ENCODE results near the gene PCDHA6.
"Not testable (repeated sequence)": the region's sequence is repeated elsewhere in the genome, so short reads cannot be mapped to it uniquely, and the experiment has no call there.

PCDHA6 gene

DNA sequence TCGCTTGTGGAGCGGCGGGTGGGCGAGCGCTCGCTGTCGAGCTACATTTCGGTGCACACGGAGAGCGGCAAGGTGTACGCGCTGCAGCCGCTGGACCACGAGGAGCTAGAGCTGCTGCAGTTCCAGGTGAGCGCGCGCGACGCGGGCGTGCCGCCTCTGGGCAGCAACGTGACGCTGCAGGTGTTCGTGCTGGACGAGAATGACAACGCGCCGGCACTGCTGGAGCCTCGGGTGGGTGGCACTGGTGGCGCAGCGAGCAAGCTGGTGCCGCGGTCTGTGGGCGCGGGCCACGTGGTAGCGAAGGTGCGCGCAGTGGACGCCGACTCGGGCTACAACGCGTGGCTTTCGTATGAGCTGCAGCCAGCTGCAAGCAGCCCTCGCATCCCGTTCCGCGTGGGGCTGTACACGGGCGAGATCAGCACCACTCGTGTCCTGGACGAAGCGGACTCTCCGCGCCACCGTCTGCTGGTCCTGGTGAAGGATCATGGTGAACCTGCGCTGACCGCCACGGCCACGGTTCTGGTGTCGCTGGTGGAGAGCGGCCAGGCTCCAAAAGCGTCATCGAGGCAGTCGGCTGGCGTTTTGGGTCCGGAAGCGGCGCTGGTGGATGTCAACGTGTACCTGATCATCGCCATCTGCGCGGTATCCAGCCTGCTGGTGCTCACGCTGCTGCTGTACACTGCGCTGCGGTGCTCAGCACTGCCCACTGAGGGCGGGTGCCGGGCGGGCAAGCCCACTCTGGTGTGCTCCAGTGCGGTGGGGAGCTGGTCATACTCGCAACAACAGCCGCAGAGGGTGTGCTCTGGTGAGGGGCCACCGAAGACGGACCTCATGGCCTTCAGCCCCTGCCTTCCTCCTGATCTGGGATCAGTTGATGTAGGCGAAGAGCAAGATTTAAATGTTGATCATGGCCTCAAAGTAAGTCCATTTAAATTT, 15.3 kb downstream of the PCDHA6 start:
- Histone ChIP-seq H3K36me3 (ENCODE audit: control insufficient read depth, insufficient read depth, low read length) (no peaks in the 10 kb centered on the region), H3K27ac (ENCODE audit: insufficient read depth, low read depth, low read length, poor library complexity, severe bottlenecking) (no peak overlapping the region), H3K27me3 (ENCODE audit: control insufficient read depth, insufficient read depth, low read length, poor library complexity, severe bottlenecking) (no peaks in the 10 kb centered on the region), H3K9me3 (ENCODE audit: control insufficient read depth, low read length) (peaks cover 2% of the 10 kb centered on the region), H3K4me1 (ENCODE audit: control insufficient read depth, insufficient read depth, low read length) (no peaks in the 10 kb centered on the region), H3K4me3 (ENCODE audit: insufficient read depth, low read depth, low read length) (no peak overlapping the region)
- WGBS, 2 experiments, result 96 to 97% methylated on average over 86 to 87 of the region's 87 CpGs

- not testable (repeated sequence) for H3K36me3 ChIP-seq (ENCODE audit: control insufficient read depth, insufficient read depth, low read length); H3K27me3 ChIP-seq (ENCODE audit: control insufficient read depth, insufficient read depth, low read length, poor library complexity, severe bottlenecking); H3K4me1 ChIP-seq (ENCODE audit: control insufficient read depth, insufficient read depth, low read length); H3K4me3 ChIP-seq (ENCODE audit: insufficient read depth, low read depth, low read length); H3K9me3 ChIP-seq (ENCODE audit: control insufficient read depth, low read length); H3K27ac ChIP-seq (ENCODE audit: insufficient read depth, low read depth, low read length, poor library complexity, severe bottlenecking)
- WGBS, 2 experiments, result 87 to 95% methylated on average over 38 to 39 of the region's 48 CpGs
Observed at GRCh38 chr5:140848139-140849102, 20.7 kb downstream of the PCDHA6 start, which contains the start of gene PCDHA9. TSS of gene PCDHA9 (plus strand) at chr5:140848382. CDS start at chr5:140848496, 114 bp downstream.

DNA sequence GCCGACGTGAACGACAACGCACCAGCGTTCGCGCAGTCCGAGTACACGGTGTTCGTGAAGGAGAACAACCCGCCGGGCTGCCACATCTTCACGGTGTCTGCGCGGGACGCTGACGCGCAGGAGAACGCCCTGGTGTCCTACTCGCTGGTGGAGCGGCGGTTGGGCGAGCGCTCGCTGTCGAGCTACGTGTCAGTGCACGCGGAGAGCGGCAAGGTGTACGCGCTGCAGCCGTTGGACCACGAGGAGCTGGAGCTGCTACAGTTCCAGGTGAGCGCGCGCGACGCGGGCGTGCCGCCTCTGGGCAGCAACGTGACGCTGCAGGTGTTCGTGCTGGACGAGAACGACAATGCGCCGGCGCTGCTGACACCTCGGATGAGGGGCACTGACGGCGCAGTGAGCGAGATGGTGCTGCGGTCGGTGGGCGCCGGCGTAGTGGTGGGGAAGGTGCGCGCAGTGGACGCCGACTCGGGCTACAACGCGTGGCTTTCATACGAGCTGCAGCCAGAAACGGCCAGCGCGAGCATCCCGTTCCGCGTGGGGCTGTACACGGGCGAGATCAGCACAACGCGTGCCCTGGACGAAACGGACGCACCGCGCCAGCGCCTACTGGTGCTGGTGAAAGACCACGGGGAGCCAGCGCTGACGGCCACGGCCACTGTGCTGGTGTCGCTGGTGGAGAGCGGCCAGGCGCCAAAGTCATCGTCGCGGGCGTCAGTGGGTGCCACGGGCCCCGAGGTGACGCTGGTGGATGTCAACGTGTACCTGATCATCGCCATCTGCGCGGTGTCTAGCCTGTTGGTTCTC, 22.3 kb downstream of the PCDHA6 start:
- not testable (repeated sequence) for H3K27me3 ChIP-seq (ENCODE audit: control insufficient read depth, insufficient read depth, low read length, poor library complexity, severe bottlenecking); H3K4me1 ChIP-seq (ENCODE audit: control insufficient read depth, insufficient read depth, low read length); H3K9me3 ChIP-seq (ENCODE audit: control insufficient read depth, low read length); H3K4me3 ChIP-seq (ENCODE audit: insufficient read depth, low read depth, low read length); H3K27ac ChIP-seq (ENCODE audit: insufficient read depth, low read depth, low read length, poor library complexity, severe bottlenecking); H3K36me3 ChIP-seq (ENCODE audit: control insufficient read depth, insufficient read depth, low read length)
- 97% methylated on average over 101 of the region's 101 CpGs for WGBS, 2 experiments

- no peaks in the 10 kb centered on the region for H3K4me1 ChIP-seq (ENCODE audit: control insufficient read depth, insufficient read depth, low read length)
- no peak within 1 kb of the TSS for H3K4me3 ChIP-seq (ENCODE audit: insufficient read depth, low read depth, low read length)
- H3K27ac ChIP-seq (ENCODE audit: insufficient read depth, low read depth, low read length, poor library complexity, severe bottlenecking), result no peak within 1 kb of the TSS
- no peaks in the 10 kb centered on the region for H3K9me3 ChIP-seq (ENCODE audit: control insufficient read depth, low read length)
- H3K36me3 ChIP-seq (ENCODE audit: control insufficient read depth, insufficient read depth, low read length), result peaks cover under 1% of the 10 kb centered on the region
- 90 to 92% methylated on average over 43 to 44 of the region's 44 CpGs for WGBS, 2 experiments
- H3K27me3 ChIP-seq (ENCODE audit: control insufficient read depth, insufficient read depth, low read length, poor library complexity, severe bottlenecking), result no peaks in the 10 kb centered on the region
Observed at GRCh38 chr5:140855772-140856674, 28.3 kb downstream of the PCDHA6 start, which contains the start of gene PCDHA10. TSS of gene PCDHA10 (plus strand) at chr5:140855897. CDS start at chr5:140856049, 152 bp downstream.

- Histone ChIP-seq H3K36me3 (ENCODE audit: control insufficient read depth, insufficient read depth, low read length) (peaks cover 3% of the 10 kb centered on the region), H3K9me3 (ENCODE audit: control insufficient read depth, low read length) (no peaks in the 10 kb centered on the region), H3K27ac (ENCODE audit: insufficient read depth, low read depth, low read length, poor library complexity, severe bottlenecking) (no peak overlapping the region), H3K27me3 (ENCODE audit: control insufficient read depth, insufficient read depth, low read length, poor library complexity, severe bottlenecking) (no peaks in the 10 kb centered on the region), H3K4me1 (ENCODE audit: control insufficient read depth, insufficient read depth, low read length) (no peaks in the 10 kb centered on the region), H3K4me3 (ENCODE audit: insufficient read depth, low read depth, low read length) (no peak overlapping the region)
- WGBS, 2 experiments, result 96 to 97% methylated on average over 94 of the region's 94 CpGs
Observed at GRCh38 chr5:140857177-140857986, 29.6 kb downstream of the PCDHA6 start.

- no peak overlapping the region for H3K27ac ChIP-seq (ENCODE audit: insufficient read depth, low read depth, low read length, poor library complexity, severe bottlenecking)
- no peaks in the 10 kb centered on the region for H3K4me1 ChIP-seq (ENCODE audit: control insufficient read depth, insufficient read depth, low read length)
- no peak overlapping the region for H3K4me3 ChIP-seq (ENCODE audit: insufficient read depth, low read depth, low read length)
- no peaks in the 10 kb centered on the region for H3K9me3 ChIP-seq (ENCODE audit: control insufficient read depth, low read length)
- peaks cover 3% of the 10 kb centered on the region for H3K36me3 ChIP-seq (ENCODE audit: control insufficient read depth, insufficient read depth, low read length)
- 96 to 98% methylated on average over 22 of the region's 22 CpGs for WGBS, 2 experiments
- H3K27me3 ChIP-seq (ENCODE audit: control insufficient read depth, insufficient read depth, low read length, poor library complexity, severe bottlenecking), result no peaks in the 10 kb centered on the region
Observed at GRCh38 chr5:140857987-140858240, 30.2 kb downstream of the PCDHA6 start.

GRCh38 chr5:140862441-140863295, 34.9 kb downstream of the PCDHA6 start:
- no peaks in the 10 kb centered on the region for H3K4me1 ChIP-seq (ENCODE audit: control insufficient read depth, insufficient read depth, low read length)
- H3K36me3 ChIP-seq (ENCODE audit: control insufficient read depth, insufficient read depth, low read length), result peaks cover 3% of the 10 kb centered on the region
- H3K4me3 ChIP-seq (ENCODE audit: insufficient read depth, low read depth, low read length), result no peak overlapping the region
- H3K9me3 ChIP-seq (ENCODE audit: control insufficient read depth, low read length), result no peaks in the 10 kb centered on the region
- no peak overlapping the region for H3K27ac ChIP-seq (ENCODE audit: insufficient read depth, low read depth, low read length, poor library complexity, severe bottlenecking)
- no peaks in the 10 kb centered on the region for H3K27me3 ChIP-seq (ENCODE audit: control insufficient read depth, insufficient read depth, low read length, poor library complexity, severe bottlenecking)
- WGBS, 2 experiments, result 96 to 97% methylated on average over 76 of the region's 76 CpGs
